ENCODE results near the gene ADAM12.

GRCh38 chr10:126118476-126118875 is 269.8 kb downstream of the ADAM12 start:
- no peak for TF ChIP-seq CTCF (conservative IDR thresholded peaks at IDR 0.05 in 1 of 2, IDR thresholded peaks at IDR 0.05 in 1 of 2; ENCODE audit: low read depth in 1 of 2, low read length in 2 of 2)
- no peak for TF ChIP-seq EZH2 (IDR thresholded peaks at IDR 0.05; ENCODE audit: low read length, missing control alignments)

All from fibroblast of lung (primary cell).